Measurements from ENCODE around the gene SLC31A2. TPM values are rescaled to one million over a fixed set of nuclear protein-coding genes. Genes with fewer than 3 reads are reported as not detected.

SLC31A2 gene
- total RNA-seq, 2 donors from 2014 or later, result 9.5 to 19.5 TPM

GRCh38 chr9:113164536-113165300, 13.9 kb downstream of the SLC31A2 start:
- H3K27ac ChIP-seq, result no peak overlapping the region
- H3K36me3 ChIP-seq, result peaks cover 93% of the 10 kb centered on the region

GRCh38 chr9:113166039-113166438, 15.2 kb downstream of the SLC31A2 start:
- peaks cover 98% of the 10 kb centered on the region for H3K36me3 ChIP-seq
- no peak for TF ChIP-seq CTCF (IDR thresholded peaks at IDR 0.05)
- no peaks in the 10 kb centered on the region for H3K9me3 ChIP-seq
- H3K4me1 ChIP-seq, result peaks cover 0 to 16% of the 10 kb centered on the region in 2 donors
- H3K4me3 ChIP-seq, result no peak overlapping the region
- H3K27ac ChIP-seq, result no peak overlapping the region
- DNase-seq (ENCODE audit: low spot score), result no peak
- no peaks in the 10 kb centered on the region for H3K27me3 ChIP-seq

More at GRCh38 chr9:113164536-113165300, 13.9 kb downstream of the SLC31A2 start:
- H3K4me1 ChIP-seq, result peaks cover 0 to 16% of the 10 kb centered on the region in 2 donors
- no peak for DNase-seq (ENCODE audit: low spot score)
- H3K27me3 ChIP-seq, result no peaks in the 10 kb centered on the region
- H3K4me3 ChIP-seq, result no peak overlapping the region
- no peaks in the 10 kb centered on the region for H3K9me3 ChIP-seq
- TF ChIP-seq CTCF (IDR thresholded peaks at IDR 0.05), result no peak

- peaks cover 0 to 16% of the 10 kb centered on the region in 2 donors for H3K4me1 ChIP-seq
- no peaks in the 10 kb centered on the region for H3K27me3 ChIP-seq
- no peaks in the 10 kb centered on the region for H3K9me3 ChIP-seq
- no peak for TF ChIP-seq CTCF (IDR thresholded peaks at IDR 0.05)
- no peak overlapping the region for H3K4me3 ChIP-seq
- no peak overlapping the region for H3K27ac ChIP-seq
- no peak for DNase-seq (ENCODE audit: low spot score)
- H3K36me3 ChIP-seq, result peaks cover 99% of the 10 kb centered on the region
Observed at GRCh38 chr9:113168809-113169208, 18.0 kb downstream of the SLC31A2 start.

GRCh38 chr9:113173341-113173740, 22.5 kb downstream of the SLC31A2 start:
- H3K9me3 ChIP-seq, result no peaks in the 10 kb centered on the region
- H3K4me1 ChIP-seq, result no peaks in the 10 kb centered on the region
- H3K4me3 ChIP-seq, result no peak overlapping the region
- H3K36me3 ChIP-seq, result peaks cover 95% of the 10 kb centered on the region
- H3K27ac ChIP-seq, result no peak overlapping the region
- no peaks in the 10 kb centered on the region for H3K27me3 ChIP-seq
- no peak for TF ChIP-seq CTCF (IDR thresholded peaks at IDR 0.05)
- no peak for DNase-seq (ENCODE audit: low spot score)

GRCh38 chr9:113176803-113177202, 26.0 kb downstream of the SLC31A2 start:
- DNase-seq (ENCODE audit: low spot score), result no peak
- H3K4me3 ChIP-seq, result no peak overlapping the region
- H3K27me3 ChIP-seq, result no peaks in the 10 kb centered on the region
- peaks cover 68% of the 10 kb centered on the region for H3K36me3 ChIP-seq
- no peaks in the 10 kb centered on the region for H3K9me3 ChIP-seq
- no peak overlapping the region for H3K27ac ChIP-seq
- TF ChIP-seq CTCF (IDR thresholded peaks at IDR 0.05), result no peak
- H3K4me1 ChIP-seq, result no peaks in the 10 kb centered on the region

- DNase-seq (ENCODE audit: low spot score), result no peak
- Histone ChIP-seq H3K9me3 (no peaks in the 10 kb centered on the region), H3K27me3 (no peaks in the 10 kb centered on the region), H3K36me3 (peaks cover 69% of the 10 kb centered on the region), H3K4me3 (no peak overlapping the region), H3K27ac (no peak overlapping the region), H3K4me1 (no peaks in the 10 kb centered on the region)
- TF ChIP-seq CTCF (IDR thresholded peaks at IDR 0.05), result no peak
Observed at GRCh38 chr9:113177251-113177650, 26.4 kb downstream of the SLC31A2 start.

Data from right atrium auricular region (tissue), 2 donors.